A549 (cell line): Measurements from ENCODE around the gene OR1S2. TPM values are rescaled to one million over a fixed set of nuclear protein-coding genes. Genes with fewer than 3 reads are reported as not detected.
"Not testable (repeated sequence)": the region's sequence is repeated elsewhere in the genome, so short reads cannot be mapped to it uniquely, and the experiment has no call there.

Experiments used
- ATAC-seq, 2 experiments: fragments of 200-7000 bp in 1 of 2; fragments of >200 bp in 1 of 2; cut with Nextera tagmentation in 1 of 2; cut with Tn5 transposase in 1 of 2; 3 replicates each; pipeline versions ENCODE4 v1.8.0 to v1.9.1; 2018 to 2020; ENCODE audit warnings: mild to moderate bottlenecking in 1 of 2, moderate library complexity in 1 of 2
- CTCF ChIA-PET: fragments of 300-600 bp; sonication (Branson Sonifier 250); formaldehyde crosslinking; extraction: SDS; loops from one replicate; lab custom pipeline; 2021; ENCODE audit warnings: antibody characterized with exemption, inconsistent platforms; lab: Yijun Ruan, JAX
- POLR2A ChIA-PET: fragments of 350-600 bp; formaldehyde crosslinking; extraction: SDS; loops from one replicate; lab custom pipeline; 2021; ENCODE audit warnings: antibody characterized with exemption, inconsistent platforms; lab: Yijun Ruan, JAX
- DNase-seq, 2 experiments: peaks; one replicate each; pipeline versions ENCODE4 v3.0.0 to v3.0.0-alpha.2; 2011 to 2016; ENCODE audit warnings: low read depth in 1 of 2, low spot score in 1 of 2
- FAIRE-seq: peaks from 2 replicates; lab custom pipeline; 2011; peaks lifted over from hg19 to GRCh38; lab: Jason Lieb, UNC
- H3K27ac ChIP-seq, 2 experiments: fragments of >200 bp; sonication (Bioruptor Twin); formaldehyde crosslinking; 3 replicates each; pipeline ENCODE4 v1.5.1; 2016 to 2017
- H3K4me1 ChIP-seq: fragments of >200 bp; sonication (Bioruptor Twin); formaldehyde crosslinking; 3 replicates; pipeline ENCODE4 v1.6.1; 2016
- H3K4me2 ChIP-seq: fragments of >200 bp; sonication (Bioruptor Twin); formaldehyde crosslinking; 3 replicates; pipeline ENCODE4 v1.6.1; 2016
- H3K4me3 ChIP-seq: fragments of >200 bp; sonication (Bioruptor Twin); formaldehyde crosslinking; 3 replicates; pipeline ENCODE4 v1.5.1; 2016
- H3K9me3 ChIP-seq: fragments of >200 bp; sonication (Bioruptor Twin); formaldehyde crosslinking; 3 replicates; pipeline ENCODE4 v1.6.1; 2016
- BHLHE40 ChIP-seq: IDR thresholded peaks from 2 replicates; pipeline ENCODE4 v1.6.1; 2012; ENCODE audit warnings: low read depth, low read length, inconsistent platforms
- CBX2 ChIP-seq: fragments of 200-600 bp; sonication (generic); IDR thresholded peaks from 2 replicates; pipeline ENCODE4 v1.6.1; 2016; ENCODE audit warnings: low read depth, mild to moderate bottlenecking, borderline replicate concordance
- CHD2 ChIP-seq: fragments of 150-350 bp; IDR thresholded peaks from 2 replicates; pipeline ENCODE4 v1.6.1; 2014; ENCODE audit warnings: low read length; ENCODE audit not compliant: partially characterized antibody
- CHD4 ChIP-seq: fragments of 200-600 bp; sonication (generic); IDR thresholded peaks from 2 replicates; pipeline ENCODE4 v1.6.1; 2016; ENCODE audit warnings: antibody characterized with exemption, mild to moderate bottlenecking, borderline replicate concordance
- EHF ChIP-seq: fragments of 250-450 bp; sonication (Bioruptor Pico); IDR thresholded peaks from 2 replicates; pipeline ENCODE4 v1.5.0; 2020; ENCODE audit warnings: mild to moderate bottlenecking
- EHMT2 ChIP-seq: fragments of 200-600 bp; sonication (generic); IDR thresholded peaks from 2 replicates; pipeline ENCODE4 v1.6.1; 2016; ENCODE audit warnings: antibody characterized with exemption, low read depth, mild to moderate bottlenecking, moderate library complexity
- FOSL2 ChIP-seq, 2 experiments: fragments of 450-650 bp in 1 of 2; fragments of >200 bp in 1 of 2; sonication (Bioruptor Twin) in 1 of 2; formaldehyde crosslinking; IDR thresholded peaks; 2 replicates each; pipeline versions ENCODE4 v1.5.0 to v1.6.1; 2016 to 2020; ENCODE audit warnings: mild to moderate bottlenecking in 1 of 2, moderate library complexity in 1 of 2
- FOXS1 ChIP-seq: fragments of 250-450 bp; sonication (Bioruptor Pico); IDR thresholded peaks from 2 replicates; pipeline ENCODE4 v1.5.0; 2020; ENCODE audit warnings: mild to moderate bottlenecking, moderate library complexity
- GATA3 ChIP-seq: IDR thresholded peaks from 2 replicates; pipeline ENCODE4 v1.6.1; 2012; ENCODE audit warnings: borderline replicate concordance
- HDAC2 ChIP-seq: fragments of 200-600 bp; sonication (generic); IDR thresholded peaks from 2 replicates; pipeline ENCODE4 v1.6.1; 2016
- HOXA7 ChIP-seq: fragments of 250-450 bp; sonication (Bioruptor Pico); IDR thresholded peaks from 2 replicates; pipeline ENCODE4 v1.5.0; 2020; ENCODE audit warnings: mild to moderate bottlenecking, moderate library complexity
- JUN ChIP-seq, 2 experiments: fragments of >200 bp; sonication (Bioruptor Twin); formaldehyde crosslinking; IDR thresholded peaks; 2 replicates in 1 of 2; 3 replicates in 1 of 2; pipeline ENCODE4 v1.6.1; 2016 to 2017
- KDM1A ChIP-seq: fragments of 200-600 bp; sonication (generic); IDR thresholded peaks from 2 replicates; pipeline ENCODE4 v1.6.1; 2016; ENCODE audit warnings: low read depth, mild to moderate bottlenecking
- PHF8 ChIP-seq: fragments of 200-600 bp; sonication (generic); IDR thresholded peaks from 2 replicates; pipeline ENCODE4 v1.6.1; 2016; ENCODE audit warnings: low read depth, mild to moderate bottlenecking, antibody characterized with exemption, moderate library complexity, borderline replicate concordance
- RCOR1 ChIP-seq: fragments of 150-350 bp; IDR thresholded peaks from 2 replicates; pipeline ENCODE4 v1.6.1; 2014; ENCODE audit warnings: antibody characterized with exemption, low read length, low read depth
- REST ChIP-seq: fragments of 200-600 bp; sonication (generic); IDR thresholded peaks from 2 replicates; pipeline ENCODE4 v1.6.1; 2016; ENCODE audit warnings: antibody characterized with exemption, mild to moderate bottlenecking, moderate library complexity
- SMC3 ChIP-seq: fragments of >200 bp; sonication (Bioruptor Twin); formaldehyde crosslinking; IDR thresholded peaks from 3 replicates; pipeline ENCODE4 v1.6.1; 2018; ENCODE audit warnings: inconsistent platforms
- SREBF2 ChIP-seq: fragments of 450-650 bp; IDR thresholded peaks from 2 replicates; pipeline ENCODE4 v1.6.1; 2014; ENCODE audit warnings: mild to moderate bottlenecking, moderate library complexity
- USF2 ChIP-seq: fragments of 450-650 bp; IDR thresholded peaks from 2 replicates; pipeline ENCODE4 v1.6.1; 2014; ENCODE audit warnings: antibody characterized with exemption
- ZC3H11A ChIP-seq: fragments of 450-650 bp; IDR thresholded peaks from 2 replicates; pipeline ENCODE4 v1.6.1; 2014; ENCODE audit warnings: antibody characterized with exemption, mild to moderate bottlenecking
- ZFP36 ChIP-seq: fragments of 450-650 bp; IDR thresholded peaks from 2 replicates; pipeline ENCODE4 v1.6.1; 2014; ENCODE audit warnings: borderline replicate concordance; ENCODE audit not compliant: partially characterized antibody
- ZNF302 ChIP-seq: fragments of 250-450 bp; sonication (Bioruptor Pico); IDR thresholded peaks from 2 replicates; pipeline ENCODE4 v1.9.0; 2021; ENCODE audit warnings: inconsistent platforms, mild to moderate bottlenecking, moderate library complexity
- ZSCAN20 ChIP-seq: fragments of 250-450 bp; sonication (Bioruptor Pico); IDR thresholded peaks from 2 replicates; pipeline ENCODE4 v1.8.0; 2022; ENCODE audit warnings: mild to moderate bottlenecking, moderate library complexity
- WGBS: methylation state at CpG from one replicate; pipeline ENCODE4 v1.1.6; 2017; ENCODE audit errors: missing lambda C conversion rate; 5-methylcytosine and 5-hydroxymethylcytosine counted together
- polyA plus RNA-seq, 4 experiments: library from polyadenylated mRNA; depleted of rRNA in 3 of 4; stranded (reverse); fragments of >200 nt; fragmentation: RNase III in 1 of 4; extraction: RNeasy Plus Mini Kit Qiagen cat#74134 plus additional on column Dnase treatment in 1 of 4; gene quantifications; 2 replicates in 3 of 4; 3 replicates in 1 of 4; pipeline ENCODE4 v1.2.3, GENCODE V29; 2011 to 2017
- TF ChIP-seq, protein P1 (sequence below): fragments of >200 bp; sonication (Bioruptor Twin); formaldehyde crosslinking; IDR thresholded peaks from 2 replicates; pipeline ENCODE4 v1.6.1; 2016
- TF ChIP-seq, protein P2 (sequence below): fragments of 250-450 bp; sonication (Bioruptor Pico); IDR thresholded peaks from 2 replicates; pipeline ENCODE4 v1.5.0; 2021; ENCODE audit warnings: mild to moderate bottlenecking, moderate library complexity, borderline replicate concordance

OR1S2 gene
- polyA plus RNA-seq, 2 of the 4 experiments (the other 2 are of a cell fraction): not detected

DNA sequence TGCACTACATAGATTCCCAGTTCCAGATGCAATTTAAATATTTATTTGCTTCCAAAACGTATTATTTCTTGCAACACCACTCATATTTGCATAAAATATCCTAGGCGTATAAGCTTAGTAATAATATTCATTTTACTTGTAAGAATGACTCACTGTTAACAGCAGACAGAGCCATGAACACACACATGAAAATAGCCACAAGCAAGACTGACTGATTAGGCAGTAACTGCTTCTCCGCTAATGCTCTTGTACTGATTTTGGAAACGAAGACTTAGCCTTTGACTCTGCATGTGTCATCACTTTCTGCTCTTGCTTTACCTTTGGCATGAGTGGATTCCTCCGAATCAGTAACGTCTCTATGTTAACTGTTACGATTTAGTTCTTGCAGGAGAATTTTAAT is 18.8 kb upstream of the OR1S2 start:
- no peaks in the 10 kb centered on the region for H3K9me3 ChIP-seq
- CTCF ChIA-PET: no interaction called here
- TF ChIP-seq ZSCAN20 (CRISPR knock-in tag) (no peak), CHD2 (no peak), ZFP36 (no peak), EHF (no peak), GATA3 (no peak), JUN (IDR thresholded peaks at IDR 0.05) (no peak), RCOR1 (no peak)
- TF ChIP-seq, all 56 proteins: peak for 0
- no peak overlapping the region for H3K27ac ChIP-seq
- no peak overlapping the region for H3K4me2 ChIP-seq
- no peak overlapping the region for H3K4me3 ChIP-seq
- no peaks in the 10 kb centered on the region for H3K4me1 ChIP-seq
- ATAC-seq (no peak), FAIRE-seq (no peak), DNase-seq (no peak)
- POLR2A ChIA-PET: no interaction called here
- 19% methylated on average over 7 of the region's 7 CpGs for WGBS

DNA sequence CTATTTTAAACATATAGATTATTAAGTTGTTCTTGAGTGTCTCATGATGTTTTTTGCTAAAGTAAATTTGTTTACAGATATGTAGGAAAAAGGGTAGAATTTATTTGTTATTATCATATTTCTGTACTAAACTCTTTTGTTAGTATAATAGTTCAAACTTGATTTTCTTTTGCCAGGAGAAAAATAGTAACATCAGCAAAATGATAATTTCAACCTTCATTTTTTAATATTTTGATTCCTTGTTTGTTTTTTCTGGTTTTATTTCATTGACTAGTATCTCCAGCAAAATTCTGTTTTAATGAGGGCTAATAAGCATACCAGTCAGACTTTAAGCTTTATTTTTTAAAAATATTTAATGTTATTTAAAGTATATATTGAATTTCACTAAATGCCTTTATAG is 12.5 kb upstream of the OR1S2 start:
- no peaks in the 10 kb centered on the region for H3K9me3 ChIP-seq
- no peak for ATAC-seq
- TF ChIP-seq EHMT2: no peak
- TF ChIP-seq BHLHE40: no peak
- no peak for TF ChIP-seq ZC3H11A
- TF ChIP-seq SMC3: no peak
- TF ChIP-seq SREBF2: no peak
- no peak for TF ChIP-seq CHD2
- TF ChIP-seq USF2: no peak
- TF ChIP-seq HOXA7 (CRISPR knock-in tag): no peak
- no peak for TF ChIP-seq HDAC2
- TF ChIP-seq GATA3: no peak
- TF ChIP-seq FOXS1 (CRISPR knock-in tag): no peak
- TF ChIP-seq, protein P1, sequence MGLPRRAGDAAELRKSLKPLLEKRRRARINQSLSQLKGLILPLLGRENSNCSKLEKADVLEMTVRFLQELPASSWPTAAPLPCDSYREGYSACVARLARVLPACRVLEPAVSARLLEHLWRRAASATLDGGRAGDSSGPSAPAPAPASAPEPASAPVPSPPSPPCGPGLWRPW: no peak
- TF ChIP-seq CHD4: no peak
- TF ChIP-seq, protein P2, sequence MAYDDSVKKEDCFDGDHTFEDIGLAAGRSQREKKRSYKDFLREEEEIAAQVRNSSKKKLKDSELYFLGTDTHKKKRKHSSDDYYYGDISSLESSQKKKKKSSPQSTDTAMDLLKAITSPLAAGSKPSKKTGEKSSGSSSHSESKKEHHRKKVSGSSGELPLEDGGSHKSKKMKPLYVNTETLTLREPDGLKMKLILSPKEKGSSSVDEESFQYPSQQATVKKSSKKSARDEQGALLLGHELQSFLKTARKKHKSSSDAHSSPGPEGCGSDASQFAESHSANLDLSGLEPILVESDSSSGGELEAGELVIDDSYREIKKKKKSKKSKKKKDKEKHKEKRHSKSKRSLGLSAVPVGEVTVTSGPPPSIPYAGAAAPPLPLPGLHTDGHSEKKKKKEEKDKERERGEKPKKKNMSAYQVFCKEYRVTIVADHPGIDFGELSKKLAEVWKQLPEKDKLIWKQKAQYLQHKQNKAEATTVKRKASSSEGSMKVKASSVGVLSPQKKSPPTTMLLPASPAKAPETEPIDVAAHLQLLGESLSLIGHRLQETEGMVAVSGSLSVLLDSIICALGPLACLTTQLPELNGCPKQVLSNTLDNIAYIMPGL (CRISPR knock-in tag): no peak
- TF ChIP-seq FOSL2 (IDR thresholded peaks at IDR 0.05): no peak
- no peak for TF ChIP-seq FOSL2 (CRISPR knock-in tag; IDR thresholded peaks at IDR 0.05)
- no peak for TF ChIP-seq ZNF302
- no peak for TF ChIP-seq REST
- no peak for TF ChIP-seq CBX2
- no peak for TF ChIP-seq KDM1A
- TF ChIP-seq PHF8: no peak
- no peak for FAIRE-seq
- H3K27ac ChIP-seq: no peak overlapping the region
- no peaks in the 10 kb centered on the region for H3K4me1 ChIP-seq
- H3K4me2 ChIP-seq: no peak overlapping the region
- H3K4me3 ChIP-seq: no peak overlapping the region
- ChIA-PET CTCF (no interaction called here), POLR2A (no interaction called here)
- no peak for DNase-seq

DNA sequence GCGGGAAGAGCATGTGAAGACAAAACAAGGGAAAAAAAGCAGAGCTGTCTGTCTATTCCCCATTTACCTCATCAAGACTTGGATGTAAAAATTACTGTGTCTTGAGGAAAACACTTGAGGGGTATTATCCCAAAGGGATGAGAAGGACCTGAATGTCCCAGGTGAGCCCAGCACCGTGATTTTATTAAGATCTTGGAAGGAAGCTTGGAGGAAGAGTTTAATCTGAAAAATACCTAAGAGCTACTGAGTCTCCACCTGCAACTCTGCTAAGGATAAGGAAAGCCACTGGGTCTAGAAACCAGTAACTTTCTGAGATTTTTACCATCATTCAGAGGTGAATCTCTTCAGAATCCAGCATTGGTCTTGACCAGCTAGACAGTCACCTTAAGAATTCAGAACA is 8.5 kb upstream of the OR1S2 start, which contains the start of gene OR1S1:
Gene OR1S1, plus strand, starts transcription at position 301 of the 400 bp plus-strand sequence.
- DNase-seq, ATAC-seq, H3K9me3 ChIP-seq, H3K4me1 ChIP-seq, H3K4me3 ChIP-seq, H3K4me2 ChIP-seq, H3K27ac ChIP-seq, CTCF ChIA-PET, FAIRE-seq, POLR2A ChIA-PET: not testable (repeated sequence)
- WGBS: 4% methylated on average over 2 of the region's 2 CpGs
